ENCODE measurements around the gene SPOCK1.

The SPOCK1 gene

DNA sequence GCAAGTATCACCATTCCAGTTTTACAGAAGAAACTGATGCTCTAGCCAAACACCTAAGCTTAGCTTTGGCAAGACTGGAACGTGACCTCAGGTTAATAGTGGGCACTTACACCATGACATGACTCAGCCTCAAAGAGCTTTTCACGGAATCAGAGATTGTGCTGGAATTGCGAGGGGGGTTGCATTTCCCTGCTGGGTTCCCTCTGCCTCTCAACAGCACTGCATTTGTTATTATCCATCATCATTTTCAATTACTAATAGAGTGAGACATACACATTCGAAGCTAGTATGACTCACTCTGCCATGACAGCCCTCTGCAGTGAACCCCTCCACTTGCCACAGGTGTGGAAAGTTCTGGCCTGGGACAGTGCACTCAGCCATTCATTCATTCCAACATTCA is 8.0 kb downstream of the SPOCK1 start:
- DNase-seq: no peak

DNA sequence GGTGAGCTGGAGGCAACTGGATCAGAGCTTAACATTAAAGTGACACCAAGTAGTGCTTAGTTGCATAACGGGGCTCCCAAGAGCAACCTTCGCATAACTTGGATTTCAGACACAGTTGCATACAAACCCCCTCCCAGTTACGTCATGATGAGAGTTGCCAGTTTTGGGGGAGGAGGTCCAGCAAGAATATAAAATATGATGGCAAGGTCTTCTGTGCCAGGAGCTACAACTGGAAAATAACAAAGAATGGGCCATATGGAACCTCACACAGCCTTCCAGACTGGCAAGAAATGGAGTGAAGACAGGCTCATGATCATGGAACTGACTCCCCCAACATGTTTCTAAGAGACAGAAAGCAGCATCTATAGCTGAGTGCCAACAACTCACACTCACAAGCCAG is 8.5 kb downstream of the SPOCK1 start:
- no peak for DNase-seq

DNA sequence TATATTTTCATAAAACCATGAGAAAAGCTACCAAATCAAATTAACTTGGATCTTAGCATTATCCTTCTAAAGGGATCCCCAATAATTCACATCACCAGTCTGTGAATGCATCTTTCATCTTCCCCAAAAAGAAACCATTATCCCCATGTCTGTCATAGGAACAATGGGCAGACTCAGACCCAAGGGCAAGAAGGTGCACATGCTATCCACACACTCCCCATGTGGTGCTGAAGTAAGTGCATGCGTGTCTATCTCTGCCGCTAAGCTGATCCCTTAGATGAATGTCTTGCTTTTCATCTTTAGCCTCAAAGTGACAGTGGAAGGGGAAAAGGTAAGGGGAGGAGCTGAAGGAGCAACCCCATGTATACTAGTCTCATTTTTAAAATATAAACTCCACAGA is 10.2 kb downstream of the SPOCK1 start:
- no peak for DNase-seq

DNA sequence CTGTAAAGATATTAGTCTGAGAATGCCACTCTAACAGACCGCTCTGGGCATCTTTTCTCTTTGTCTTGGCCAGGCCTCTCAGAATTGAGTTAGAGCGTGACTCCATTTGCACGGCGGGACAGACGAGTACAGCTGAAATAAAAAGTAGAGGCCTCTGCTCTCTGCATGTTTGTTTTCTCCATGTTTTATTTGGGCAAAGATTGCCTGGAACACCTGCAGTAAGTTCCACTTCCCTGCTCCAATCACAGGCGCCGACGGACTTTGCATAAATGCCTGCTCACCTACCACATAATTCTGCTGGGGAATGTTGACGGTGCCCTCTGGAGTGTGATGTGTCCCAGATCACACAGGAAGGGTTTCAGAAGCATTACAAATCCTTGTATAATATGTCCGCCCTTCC is 10.6 kb downstream of the SPOCK1 start:
- DNase-seq: no peak

DNA sequence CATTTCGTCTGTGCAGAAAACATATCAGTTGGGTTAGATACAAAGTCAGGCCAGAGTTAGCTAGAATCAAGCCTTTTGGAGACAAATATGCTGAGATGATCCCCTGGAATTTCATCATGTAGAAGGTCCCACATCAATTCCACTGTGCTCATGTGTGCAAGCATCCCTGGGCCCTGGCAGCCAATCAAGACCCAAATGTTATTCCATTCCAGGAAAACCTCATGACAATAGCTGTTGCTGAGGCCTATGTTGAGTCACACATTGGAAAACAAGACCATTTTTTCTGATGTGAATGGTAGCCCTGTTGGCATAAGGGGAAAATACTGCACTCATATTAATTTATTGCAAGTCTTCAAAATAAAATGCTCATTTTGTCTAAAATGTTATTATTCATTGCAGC is 11.5 kb downstream of the SPOCK1 start:
- no peak for DNase-seq

DNA sequence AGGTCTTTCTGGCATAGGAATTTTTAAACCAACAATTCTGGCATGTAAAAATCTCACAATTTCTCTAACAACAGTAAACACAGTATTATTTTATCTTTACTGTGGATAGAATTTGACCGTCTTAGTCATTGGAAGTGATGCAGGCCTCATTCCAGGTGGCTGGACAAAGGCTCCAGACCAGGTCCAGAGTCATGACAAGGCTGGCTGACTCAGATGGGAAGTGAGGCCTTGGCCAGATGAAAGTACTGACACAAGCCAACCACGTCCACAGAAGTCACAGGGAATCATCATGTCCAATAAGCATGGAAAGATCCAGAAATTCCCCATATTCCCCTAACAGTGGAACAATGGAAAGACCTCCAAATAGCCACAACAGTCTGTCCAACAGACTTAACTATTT is 12.4 kb downstream of the SPOCK1 start:
- no peak for DNase-seq

DNA sequence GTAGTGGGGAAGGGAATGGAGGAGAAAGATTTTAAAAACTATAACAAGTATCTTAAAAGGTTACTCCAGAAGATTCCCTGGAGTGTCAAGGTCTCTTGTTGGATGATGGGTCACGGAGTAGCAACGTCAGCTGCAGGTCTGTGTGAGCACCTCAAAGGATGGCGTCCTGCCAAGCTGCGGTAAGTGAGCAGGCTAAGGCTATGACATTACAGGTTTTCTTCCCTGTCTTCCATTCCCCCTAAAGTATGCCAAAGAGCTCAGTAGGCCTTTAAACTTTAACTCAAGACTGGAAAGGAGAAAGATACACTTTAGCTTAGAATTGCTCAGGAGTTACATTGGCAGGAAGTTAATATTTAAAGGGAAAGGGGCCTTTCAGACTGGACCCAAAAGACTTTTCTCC is 17.5 kb downstream of the SPOCK1 start:
- no peak for DNase-seq

DNA sequence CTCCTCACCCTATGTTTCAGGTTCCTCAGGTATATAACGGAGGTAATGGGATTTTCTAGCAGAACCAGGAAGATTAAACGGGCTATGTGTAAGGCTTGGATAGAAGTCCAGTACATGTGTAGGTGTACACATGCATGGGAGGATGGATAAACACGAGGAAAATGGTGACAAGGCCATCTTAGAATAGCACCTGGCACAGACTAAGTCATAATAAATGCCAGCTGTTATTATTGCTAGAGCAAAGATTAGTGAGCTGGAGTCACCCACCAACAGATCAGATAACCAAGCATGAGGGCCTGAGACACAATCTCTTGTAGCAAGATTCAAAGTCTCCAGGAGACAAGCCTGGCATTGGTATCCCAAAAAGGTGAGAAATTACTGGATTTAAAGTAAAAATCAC is 21.1 kb downstream of the SPOCK1 start:
- no peak for DNase-seq

DNA sequence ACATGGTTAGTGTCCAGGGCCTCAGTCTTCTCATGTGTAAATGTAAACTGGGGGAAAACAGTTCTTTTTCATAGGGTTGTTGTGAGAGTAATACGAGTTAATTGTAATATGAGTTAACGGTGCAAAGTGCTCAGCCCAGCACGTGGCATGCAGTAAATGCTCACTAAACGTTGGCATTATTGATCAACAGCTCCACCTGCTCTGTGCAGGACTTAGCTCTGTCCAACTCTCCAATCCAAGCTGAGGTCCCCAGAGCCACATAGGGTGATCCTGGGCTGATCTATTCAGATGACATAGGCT is 28.3 kb downstream of the SPOCK1 start:
- DNase-seq: no peak

DNA sequence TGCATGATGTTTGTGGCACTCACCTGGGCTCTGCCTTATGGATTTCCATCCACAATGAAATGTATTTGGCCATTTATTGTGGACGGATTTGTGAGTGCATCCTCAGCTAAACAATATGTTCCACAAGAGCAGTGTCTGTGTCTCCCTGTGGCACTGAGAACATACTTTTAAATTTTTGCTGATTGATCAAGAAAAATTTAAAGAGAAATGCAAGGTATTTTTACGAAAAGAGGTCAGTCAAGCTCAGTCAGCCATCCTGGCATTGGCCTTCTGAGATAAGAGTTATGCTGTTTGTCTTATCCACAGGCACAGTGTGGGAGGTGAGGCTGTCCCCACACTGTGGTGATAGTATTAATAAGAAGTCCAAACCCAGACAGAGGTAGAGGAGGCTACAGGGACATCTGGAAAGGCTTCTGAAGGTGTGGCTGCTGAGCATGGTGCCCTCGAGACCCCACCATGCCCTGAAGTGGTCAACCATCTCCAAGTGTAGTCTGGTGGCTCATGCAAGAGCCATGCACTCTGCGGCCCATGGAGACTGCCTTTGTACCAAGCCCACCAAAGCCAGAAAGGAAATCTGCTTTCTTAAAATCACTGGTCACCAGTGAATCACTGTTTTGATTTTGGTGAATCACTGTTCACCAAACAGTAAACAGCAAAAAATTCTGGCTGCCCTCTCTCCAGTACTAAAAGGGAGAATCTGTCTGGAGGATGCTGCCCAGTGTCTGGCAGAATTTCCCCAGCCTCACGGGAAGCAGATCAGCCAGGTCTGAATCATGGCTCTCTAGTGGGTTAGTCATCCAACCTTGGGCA is 28.8 kb downstream of the SPOCK1 start:
- no peak for DNase-seq

DNA sequence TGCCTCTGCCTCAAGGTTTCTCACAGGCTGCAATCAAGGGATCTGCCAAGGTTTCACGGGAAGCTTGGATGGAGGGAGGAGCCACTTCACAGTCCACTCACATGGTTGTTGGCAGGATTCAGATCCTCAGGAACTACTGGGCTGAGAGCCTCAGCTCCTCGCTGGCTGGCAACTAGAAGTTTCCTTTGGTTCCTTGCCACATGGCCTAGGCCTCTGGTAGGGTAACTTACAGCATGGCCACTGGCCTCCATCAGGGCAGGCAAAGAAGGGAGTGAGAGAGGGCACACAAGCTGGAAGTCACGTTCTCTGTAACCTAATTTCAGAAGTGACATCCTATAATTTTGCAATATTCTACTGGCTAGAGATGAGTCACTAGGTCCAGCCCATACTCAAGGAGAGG is 32.2 kb downstream of the SPOCK1 start:
- no peak for DNase-seq

DNA sequence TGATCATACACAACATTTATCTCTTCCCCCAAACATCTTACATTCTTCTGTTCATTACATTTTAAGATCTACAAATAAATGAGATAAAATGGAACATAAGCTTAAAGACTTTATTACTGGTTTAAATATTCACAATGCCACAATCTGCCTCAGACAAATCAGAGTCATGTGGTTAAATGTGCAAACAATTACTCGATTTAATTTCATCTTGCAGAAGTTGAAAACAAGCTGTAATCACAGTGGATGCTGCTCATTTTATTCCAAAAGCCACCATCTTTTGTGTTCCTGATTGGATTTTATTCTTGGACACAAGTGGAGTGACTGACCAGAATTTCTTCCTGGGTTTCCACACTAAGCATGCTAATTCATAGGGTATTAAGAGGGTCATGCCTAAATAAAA is 33.2 kb downstream of the SPOCK1 start:
- no peak for DNase-seq

DNA sequence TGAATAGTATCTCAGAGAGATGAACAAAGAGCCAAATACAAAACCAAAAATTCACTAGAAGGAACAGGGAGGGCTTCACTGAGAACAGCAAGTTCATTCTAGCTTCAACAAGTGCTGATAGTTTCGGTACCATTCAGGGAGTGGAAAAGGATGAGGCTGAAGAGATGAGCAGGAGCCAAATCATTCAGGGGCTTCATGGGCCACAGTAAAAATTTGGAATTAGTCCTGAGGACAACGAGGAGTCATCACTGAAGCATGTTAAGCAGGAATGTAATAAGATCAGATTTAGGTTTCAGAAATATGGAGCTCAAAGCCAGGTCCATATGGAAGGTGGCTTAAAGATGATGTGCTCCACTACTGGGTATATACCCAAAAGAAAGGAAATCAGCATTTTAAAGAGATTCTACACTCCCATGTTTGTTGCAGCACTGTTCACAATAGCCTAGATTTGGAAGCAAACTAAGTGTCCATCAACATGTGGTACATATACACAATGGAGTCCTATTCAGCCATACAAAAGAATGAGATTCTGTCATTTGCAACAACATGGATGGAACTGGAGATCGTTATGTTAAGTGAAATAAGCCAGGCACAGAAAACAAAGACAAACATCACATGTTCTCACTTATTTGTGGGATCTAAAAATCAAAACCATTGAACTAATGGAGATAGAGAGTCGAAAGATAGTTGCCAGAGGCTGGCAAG is 36.2 kb downstream of the SPOCK1 start:
- DNase-seq: no peak

DNA sequence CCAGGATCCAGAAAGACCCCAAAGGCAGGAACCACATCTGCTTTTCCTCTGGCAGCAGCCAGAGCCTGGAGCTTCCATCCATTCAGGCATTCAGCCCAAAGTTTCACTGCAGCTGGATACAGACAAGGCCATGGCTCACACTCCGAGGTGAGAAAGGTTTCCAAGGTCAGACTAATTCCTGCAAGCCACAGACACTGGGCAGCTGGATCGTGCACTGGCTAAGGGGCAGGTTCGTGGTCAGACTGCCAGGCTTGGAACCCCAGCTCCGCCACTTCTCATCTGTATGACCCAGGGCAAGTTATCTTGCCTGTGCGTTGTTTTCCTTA is 36.9 kb downstream of the SPOCK1 start:
- no peak for DNase-seq

DNA sequence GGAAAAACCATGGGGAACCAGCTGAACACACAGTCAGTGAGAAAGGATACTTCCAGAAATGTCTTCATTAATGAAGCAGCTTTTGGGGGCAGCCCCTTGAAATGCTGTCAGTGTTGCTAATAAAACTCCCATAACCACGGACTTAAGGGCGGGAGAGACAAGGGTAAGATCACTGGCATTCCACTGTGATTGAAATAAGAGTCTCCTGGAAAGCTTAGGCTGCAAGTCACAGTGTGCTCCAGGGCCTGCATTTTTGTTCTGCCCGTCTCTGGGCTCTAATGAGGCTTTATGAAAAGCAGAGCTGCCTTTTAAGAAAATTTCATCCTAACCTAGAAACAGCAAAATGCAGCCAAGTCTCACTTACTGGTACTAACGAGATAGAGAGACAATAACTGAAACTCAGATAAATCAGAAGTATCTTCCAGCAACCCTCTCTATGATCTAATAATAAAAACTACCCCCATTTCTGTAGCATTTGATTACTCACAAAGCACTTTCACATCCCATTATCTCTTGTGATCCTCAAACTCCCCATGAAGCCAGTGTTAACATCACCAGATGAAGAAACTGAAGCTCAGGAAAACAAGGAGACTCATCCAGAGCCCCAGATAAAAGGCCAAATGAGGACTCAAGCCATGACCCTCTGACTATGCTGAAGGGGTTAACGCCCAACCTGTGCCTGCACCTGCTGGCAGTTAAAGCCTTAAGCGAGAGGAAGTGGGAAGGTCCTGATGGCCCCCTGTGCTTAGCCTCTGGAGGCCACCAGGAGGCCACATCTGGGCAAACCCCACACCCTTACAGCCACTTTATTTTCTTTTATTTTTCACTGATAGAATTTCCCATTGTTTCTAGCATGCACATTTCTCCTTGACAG is 37.5 kb downstream of the SPOCK1 start:
- DNase-seq: no peak

DNA sequence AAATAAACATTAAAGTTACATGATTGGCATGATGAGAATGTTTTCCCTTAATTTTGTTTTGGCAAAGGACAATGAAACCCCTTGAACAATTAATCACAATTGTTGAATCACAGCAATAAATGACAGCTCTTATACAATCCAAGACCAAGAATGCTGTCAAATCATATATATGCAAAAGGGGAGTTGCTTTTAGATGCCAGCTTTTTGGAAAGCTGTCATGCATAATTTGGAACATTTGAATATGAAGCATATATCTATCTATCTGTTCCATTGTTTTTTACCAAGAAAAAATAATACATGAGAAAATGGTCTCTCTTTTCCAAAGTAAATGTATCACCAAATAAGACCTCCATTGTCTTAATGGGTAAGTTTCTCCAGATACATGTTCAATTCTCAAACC is 44.5 kb downstream of the SPOCK1 start:
- DNase-seq: no peak

DNA sequence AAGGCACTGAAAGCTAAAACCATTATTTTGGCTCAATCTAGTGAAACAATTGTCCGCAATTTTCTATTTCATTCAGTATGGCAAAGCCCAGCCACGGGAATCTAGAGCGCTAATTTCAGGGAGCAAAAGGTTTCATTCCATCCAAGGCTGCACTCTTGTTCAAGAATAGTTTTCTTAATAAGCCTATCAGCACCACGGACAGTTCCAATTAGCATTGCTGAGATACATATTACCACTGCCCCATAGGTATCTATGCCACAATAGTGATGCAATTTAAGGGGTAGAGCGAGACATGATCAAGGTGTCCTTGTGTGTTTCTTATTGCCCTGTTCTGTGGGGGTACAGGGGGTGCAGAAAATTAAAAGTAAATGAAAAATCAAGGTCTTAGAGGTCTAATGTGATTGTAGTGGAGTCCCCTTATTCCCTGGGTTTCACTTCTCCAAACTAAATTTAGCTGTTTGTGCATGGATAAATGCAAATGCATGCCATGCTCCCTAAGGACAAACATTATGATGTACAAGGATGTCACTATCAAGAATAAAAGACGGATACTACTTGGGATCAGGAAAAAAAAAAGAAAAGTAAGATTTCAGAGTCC is 45.5 kb downstream of the SPOCK1 start:
- DNase-seq: no peak

DNA sequence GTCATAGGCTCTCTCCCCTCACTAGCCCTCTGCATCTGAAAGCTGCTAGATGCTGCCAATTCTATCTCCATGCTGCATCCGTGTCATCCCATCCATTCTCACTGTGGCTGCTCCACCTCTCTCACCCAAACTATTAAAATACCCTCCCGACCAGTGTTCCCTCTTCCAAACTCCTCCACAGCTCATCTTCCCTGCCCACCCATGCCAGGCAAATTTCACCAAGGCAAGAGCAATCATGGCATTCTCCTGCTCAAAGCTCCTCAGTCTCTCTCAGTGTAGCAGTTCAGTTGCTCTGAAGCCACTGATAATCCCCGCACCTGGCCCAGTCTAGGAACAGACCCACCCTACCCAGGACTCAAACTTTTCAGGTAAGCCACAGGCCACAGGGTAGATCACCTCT is 48.4 kb downstream of the SPOCK1 start:
- DNase-seq: no peak

DNA sequence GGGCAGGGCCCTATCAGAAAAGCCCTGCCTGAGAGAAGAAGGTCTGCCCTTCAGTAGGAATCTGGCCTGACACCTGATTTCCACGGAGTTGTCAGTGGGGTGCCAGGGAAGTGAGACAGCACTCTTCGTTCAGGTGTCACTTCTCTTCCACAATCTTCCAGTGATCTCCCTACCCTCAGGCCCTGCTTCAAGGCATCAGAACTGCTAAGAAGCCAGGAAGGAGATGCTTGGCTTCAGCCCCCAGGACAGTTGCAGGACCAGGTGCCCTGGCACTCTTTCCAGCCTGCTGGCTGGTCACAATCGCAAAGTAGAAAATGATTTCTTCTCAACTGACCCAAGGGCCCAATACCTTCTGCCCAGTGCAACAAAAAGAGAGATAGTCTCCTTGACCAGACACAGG is 50.3 kb downstream of the SPOCK1 start:
- no peak for DNase-seq

DNA sequence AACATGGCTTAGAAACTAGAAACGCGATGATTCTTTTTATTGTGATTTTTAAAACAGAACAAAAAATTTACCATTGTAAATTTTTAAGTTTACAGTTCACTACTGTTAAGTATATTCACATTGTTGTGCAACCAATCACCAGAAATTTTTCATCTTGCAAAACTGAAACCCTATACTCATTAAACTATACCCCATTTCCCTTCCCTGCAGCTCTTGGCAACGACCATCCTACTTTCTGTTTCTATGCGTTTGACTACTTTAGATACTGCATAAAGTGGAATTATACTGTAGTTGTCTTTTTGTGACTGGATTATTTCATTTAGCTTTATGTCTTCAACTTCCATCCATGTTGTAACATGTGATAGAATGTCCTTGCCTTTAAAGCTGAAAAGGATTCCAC is 52.5 kb downstream of the SPOCK1 start:
- no peak for DNase-seq

DNA sequence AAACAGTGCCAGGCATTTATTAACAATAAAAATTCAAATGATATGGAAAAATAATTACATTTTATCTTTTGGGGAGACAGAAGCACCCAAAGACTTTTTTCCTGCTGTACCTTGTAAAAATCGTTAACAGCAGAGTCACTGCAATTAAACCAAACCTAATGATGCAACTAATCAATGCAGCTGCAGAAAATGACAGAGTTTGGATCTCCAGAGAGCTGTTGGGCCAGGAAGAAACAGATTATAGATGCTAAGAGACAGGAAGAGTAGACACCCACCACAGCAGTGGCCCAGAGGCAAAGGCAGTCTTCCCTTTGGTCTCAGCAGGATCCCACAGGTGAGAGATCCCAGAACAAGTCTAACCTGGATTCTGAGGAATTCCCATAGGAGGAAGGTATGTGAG is 53.0 kb downstream of the SPOCK1 start:
- no peak for DNase-seq

DNA sequence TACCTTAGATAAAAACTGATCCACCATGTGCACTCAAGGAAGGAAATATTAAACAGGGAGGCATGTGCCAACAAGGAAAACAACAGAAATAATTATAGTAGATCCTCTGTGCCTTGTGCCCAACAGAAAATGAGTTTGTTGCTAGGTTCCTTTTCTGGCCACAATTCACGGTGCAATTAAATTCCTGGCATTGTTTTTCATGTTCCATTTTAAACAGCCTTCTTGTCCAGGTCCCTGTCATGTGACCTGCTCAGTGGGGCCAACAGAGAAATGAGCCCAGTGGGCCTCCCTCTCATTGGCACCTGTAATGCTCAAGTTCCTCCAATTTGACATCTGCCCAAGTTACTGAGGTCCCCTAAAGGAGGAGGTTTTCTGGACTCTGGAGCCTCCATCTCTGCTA is 56.5 kb downstream of the SPOCK1 start:
- DNase-seq: no peak

DNA sequence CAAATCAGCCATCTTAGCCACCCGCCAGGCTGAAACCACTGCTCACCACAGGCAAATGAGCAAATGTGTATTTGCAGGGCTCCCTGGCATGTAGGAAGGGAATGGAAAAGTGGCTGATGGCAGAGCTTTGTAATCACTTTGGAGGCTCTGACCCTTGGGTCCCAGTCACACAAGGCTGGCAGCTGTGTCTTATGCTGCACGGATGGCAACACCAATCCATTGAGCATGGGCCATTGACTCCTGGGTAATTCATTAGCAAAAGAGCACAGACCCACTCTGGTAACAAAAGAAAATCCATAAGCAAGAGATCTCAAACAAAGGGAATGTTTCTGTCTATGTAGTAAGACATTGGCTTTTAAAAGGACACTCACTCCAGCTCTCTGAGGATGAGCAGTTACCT is 57.6 kb downstream of the SPOCK1 start:
- DNase-seq: no peak

DNA sequence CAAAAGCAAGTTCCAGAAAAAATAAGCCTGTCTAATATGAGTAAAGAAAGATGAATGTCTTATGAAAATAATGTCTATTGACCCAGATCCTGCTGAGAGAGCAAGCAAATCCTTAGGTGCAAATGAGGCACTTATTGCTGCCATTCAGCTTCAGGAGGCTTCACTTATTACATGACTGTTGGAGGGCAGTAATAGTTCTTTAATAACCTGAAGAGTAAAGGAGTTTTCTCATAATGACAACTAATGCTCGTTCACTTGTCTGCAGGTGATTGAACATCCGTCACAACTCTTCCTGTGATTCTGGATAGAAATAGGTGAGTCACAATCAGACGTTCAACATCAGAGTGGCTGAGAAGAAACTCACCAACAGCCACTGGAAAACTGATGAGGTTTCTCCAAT is 58.3 kb downstream of the SPOCK1 start:
- no peak for DNase-seq

All from NCI-H1930 (cell line).